IPS-NIHi7 (cell line): Measurements from ENCODE around the gene COL4A1.

Source experiments
- DNase-seq: peaks from one replicate; pipeline ENCODE4 v3.0.0; 2012; ENCODE audit warnings: mixed read lengths; ENCODE audit errors: extremely low spot score

Gene COL4A1

DNA sequence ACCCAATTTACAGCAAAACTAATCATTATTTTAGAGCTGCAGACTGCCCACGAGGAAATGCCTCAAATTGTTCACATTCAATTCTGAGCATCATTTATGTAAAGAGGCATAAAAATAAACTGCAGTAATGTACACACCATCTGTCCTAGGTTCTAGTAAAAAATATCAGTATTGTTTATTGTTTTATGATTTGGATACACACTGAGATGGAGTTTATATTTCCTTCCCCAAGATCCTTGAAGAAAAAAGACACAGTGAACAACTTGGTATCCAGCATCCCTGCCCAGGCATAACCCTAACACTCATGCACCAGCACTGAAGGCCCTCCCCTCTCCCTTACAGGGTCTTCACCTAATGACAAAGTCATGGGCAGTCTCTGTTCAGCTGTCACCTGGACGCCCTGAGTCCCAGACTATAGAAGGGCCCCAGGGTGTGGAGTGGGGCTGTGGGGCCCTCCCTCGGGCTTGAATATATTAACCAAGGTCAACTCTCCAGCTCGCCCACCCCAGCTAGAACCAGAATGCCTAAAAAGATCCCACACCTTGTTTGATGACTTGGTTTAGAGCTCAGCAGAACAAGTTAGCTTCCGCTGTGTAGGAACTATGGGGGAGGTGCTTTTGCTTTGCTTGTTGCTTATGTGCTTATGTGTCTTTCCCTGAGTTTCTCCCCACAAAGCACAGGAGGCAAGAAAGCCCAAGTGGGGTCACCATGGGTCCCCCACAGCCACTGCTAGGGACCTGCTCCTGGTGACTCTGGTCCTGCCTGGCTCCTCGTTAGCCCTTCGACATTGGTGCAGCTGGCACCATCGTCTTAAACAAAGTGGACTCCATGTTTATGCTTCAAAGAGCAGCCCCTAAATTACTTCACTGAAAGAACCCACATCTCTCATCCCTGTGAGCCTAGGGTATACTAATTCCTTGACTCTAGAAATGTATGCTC lies 111.1 kb downstream of the COL4A1 start:
- DNase-seq, result no peak

DNA sequence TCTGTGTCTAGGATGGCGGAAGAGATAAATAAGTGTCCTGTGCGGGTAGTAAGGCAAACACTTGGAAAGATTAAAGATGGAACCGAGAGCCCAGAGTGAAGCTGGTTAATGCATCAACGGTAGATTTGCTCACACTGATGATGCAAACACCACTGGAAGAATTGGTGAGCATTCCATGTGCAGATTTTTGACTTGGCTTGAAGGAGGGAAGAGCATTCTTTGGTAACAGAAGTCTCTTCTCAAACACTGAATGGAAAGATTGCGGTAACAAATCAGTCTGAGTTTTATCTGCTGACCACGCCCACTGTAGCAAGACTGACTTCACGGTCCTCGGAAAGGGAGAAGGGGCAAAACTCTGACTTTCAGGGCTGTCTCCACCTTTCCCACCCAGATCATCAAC lies 112.5 kb downstream of the COL4A1 start:
- DNase-seq, result no peak

DNA sequence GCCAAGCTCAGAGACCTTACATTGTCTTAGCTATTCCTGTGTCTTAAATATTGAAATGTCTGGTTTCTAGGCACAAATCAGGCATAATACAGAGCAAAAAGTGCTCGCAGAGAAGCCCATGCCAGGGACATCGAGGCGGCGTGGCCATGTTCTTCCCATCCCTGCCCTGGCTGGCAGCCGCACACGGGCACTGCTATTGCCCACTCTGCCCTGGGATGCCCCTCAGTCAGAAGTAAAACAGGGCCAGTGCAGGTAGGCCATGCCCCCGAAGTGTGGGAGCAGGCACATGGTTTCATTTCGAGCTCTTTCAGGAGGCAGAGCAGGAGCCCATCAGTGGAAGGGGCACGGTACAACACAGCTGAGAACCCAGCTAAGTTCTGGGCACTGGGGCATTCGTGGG lies 113.5 kb downstream of the COL4A1 start:
- no peak for DNase-seq

DNA sequence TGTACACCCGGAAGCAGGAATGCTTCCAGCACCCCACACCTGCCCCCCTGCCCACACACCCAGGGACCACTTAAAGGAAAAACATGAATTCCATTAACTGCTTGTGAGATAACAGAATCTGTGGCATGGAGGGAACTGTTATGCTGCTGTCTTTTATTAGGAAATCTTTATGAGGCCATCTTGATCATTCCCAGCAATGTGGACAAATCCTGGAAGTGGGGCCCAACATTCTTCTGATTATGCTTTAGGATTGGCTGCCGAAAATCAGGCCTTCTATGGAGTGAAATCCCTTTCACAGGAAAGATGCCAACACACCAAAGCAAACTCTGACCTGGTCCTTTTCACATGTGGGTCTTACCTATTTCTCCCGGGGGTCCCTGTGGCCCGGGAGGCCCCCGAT lies 114.5 kb downstream of the COL4A1 start:
- no peak for DNase-seq

DNA sequence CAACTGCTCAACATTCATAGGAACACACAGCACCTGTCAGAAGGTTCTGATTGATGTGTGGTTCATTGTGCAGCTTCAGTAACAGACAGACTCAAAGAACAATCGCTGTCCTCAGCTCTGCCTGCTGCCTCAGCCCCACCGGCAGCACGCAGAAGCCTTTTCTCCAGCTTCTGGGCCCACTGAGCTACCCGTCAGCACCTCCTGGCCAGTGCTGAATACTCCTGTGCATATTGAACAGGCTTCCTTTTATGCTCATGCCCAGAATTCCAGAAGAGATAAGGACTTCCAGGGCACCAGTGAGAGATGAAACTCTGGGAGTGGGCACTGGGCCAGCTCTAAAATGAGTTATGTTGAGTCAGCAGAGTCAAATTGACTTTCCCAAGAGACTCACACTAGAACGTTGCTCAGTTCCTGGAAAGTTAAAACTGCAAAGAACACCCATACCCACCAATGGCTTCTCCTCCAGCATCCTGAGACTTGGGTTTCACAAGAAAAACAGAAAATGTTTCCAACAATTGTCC lies 119.3 kb downstream of the COL4A1 start:
- no peak for DNase-seq

DNA sequence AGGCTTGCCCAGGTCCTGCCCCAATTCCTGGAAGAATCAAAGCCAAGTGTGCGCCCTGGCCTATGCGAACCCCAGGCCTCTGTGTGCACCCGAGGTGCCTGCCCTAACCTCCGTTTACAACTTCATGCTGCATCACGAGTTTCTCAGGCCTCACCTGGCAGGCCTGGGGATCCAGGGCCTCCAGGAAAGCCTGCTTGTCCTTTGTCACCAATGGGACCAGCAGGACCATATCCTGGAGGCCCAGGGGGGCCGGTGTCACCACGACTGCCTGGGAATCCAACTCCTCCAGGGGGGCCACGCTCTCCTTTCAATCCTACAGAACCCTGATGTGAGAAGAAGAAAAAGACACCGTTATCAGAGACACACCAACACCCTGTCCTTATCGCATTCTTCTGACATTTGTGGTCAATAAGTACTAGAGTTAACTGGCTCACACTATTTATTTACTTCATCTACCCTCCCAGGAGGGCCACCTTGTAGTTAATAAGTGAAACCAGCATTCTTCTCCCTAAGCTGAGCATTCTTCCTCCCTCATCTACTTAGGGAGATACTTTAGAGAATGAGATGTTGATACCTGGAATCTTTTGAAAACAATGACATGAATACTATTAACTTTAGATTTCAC lies 120.6 kb downstream of the COL4A1 start:
- DNase-seq, result no peak

DNA sequence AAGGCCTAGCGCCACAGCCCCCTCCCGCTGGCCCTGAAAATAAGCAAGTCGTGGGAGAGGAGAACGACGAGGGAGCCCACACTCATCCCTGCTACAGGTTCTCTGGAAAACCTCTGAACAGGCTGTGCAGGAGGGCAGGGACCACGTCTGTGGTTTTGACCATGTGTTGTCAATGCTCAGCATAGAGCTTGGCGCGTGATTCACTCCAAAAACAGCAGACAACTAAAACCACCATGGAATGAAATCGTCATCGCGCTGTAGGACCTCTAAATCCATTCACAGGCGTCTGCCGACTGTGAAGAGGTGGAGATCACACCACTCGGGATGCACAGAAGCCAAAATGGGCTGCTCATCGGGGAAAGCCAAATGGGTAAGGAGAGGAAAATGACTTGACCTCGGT lies 121.3 kb downstream of the COL4A1 start:
- DNase-seq, result no peak

DNA sequence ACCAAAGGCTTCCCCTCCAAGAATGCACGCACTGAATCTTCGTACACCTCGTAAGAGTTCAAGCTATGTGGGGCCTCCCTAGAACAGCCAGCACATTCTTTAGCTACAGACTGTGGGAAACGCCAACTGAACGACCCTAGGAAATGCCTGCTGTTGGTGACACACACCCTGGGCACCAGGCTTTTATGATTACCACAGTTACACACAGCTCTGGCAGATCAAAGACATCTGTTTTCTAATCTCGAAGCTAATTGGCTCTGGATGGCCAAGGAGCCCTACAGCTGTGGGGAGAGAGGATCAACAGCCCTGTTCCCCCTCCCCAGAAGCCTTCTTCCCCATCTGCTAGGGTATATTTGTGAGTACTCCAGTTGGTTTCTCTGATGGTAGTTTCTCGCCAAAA lies 123.0 kb downstream of the COL4A1 start:
- DNase-seq, result no peak

DNA sequence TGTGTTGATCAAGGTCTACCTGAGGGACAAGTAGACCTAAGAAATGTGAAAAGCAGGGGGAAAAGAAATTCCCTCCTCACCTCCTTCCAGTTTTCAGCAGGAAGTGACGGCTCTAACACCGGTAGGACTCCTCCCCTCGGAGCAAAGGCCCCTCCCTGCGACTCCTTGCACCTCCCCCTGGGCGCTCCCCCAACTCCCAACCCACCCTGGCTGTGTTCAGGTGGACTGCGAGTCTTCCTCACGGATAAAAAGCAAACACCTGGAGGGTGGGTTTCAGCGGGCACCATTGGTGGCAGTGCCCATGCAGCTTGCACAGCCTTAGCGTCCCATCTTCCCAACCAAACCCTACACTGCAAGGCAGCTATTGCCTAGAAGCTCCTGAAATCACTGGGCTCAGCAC lies 124.5 kb downstream of the COL4A1 start:
- DNase-seq, result no peak

DNA sequence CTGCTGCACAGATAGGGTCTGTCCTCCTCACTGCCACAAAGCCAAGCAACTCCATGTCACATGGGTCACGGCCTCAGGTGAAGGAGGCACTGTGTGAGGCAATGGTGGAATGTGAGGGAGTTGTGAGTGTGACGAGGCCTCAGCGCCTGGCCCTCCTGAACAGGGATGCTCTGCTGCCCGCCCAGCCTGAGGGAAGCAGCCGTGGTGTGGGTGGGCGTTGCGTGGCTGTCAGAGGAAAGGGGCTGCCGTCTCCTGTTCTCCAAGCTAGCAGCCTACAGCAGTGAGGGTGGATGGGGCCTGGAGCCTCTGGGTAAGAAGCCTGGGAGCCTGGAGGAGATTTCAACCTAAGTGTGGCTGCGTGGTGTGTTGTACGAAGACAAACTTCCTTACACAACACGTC lies 125.0 kb downstream of the COL4A1 start:
- DNase-seq, result no peak

DNA sequence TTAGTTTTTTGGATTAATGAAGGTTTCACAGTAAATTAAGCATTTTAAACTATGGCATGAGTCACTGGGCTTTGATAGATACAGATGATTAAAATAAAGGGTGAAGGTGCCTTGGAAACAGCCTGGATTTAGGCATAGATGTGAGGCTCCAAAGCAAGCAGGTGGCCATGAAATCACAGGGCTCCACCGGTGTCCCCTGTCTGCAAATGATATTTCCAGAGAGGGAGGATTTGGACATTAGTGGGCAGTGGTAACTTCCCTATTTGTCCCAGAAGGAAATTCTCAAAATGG lies 127.2 kb downstream of the COL4A1 start:
- DNase-seq, result no peak

DNA sequence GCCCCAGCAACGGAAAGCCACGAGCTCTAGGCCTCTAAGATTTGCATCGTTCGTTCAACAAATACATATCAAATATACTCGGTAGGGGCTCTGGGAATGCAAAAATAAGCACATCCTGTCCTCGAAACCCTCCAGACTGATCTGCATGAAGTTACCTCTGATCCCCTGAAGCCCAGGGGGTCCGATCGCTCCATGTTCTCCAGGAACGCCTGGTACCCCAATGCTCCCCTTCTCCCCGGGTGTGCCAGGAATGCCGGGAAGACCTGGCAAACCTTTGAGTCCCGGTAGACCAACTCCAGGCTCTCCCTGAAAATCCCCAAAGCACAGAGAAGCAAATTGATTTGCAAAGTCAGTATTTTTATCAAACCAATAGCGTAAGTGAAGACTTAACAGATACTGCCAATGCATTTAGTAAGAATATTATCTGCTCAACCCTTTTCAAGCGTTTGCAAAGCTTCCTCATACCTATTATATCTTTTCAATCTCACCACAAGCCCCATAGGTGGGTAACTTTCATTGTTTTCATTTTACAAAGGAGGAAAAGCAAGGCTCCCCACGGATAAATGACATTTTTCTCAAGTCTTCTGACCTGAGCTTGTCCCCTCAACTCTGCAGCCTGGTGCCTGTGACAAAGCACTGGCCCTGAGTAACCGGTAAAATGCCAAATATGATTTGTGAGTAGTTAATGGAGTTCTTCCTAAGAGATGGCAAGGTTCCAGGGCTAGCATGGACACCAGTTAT lies 127.7 kb downstream of the COL4A1 start:
- DNase-seq, result no peak

DNA sequence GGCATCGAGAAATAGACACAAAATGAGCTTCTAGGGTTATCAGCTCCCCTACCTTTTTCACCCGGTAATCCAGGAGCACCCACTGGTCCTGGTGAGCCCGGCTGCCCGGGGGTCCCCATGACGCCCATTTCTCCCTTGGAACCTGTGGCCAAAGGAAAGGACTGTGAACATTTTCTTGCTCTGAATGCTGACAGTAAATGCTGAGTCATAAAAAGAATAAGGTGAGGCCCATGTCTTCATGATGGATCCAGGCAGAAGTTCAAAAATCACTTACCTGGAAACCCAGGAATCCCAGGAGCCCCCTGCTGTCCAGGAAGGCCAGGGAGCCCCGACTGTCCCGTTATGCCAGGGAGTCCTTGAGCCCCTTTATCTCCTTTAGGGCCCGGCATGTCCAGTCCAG lies 129.2 kb downstream of the COL4A1 start:
- DNase-seq, result no peak

DNA sequence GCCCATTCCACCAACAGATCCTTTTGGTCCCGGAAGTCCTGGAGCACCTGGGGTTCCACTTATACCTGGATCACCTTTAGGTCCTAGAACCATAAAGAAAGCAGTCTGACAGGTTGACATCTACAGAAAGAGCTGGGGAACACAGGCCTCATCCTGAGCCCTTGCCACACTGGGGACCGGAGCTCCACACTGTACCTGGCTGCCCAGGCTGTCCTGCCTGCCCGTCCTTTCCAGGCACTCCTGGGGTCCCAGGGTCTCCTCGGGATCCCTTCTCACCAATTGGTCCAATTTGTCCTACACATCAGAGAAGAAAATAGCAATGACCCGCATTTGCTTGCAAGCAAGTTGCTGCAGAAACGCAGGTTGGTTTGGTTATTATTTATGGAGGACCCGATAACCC lies 130.5 kb downstream of the COL4A1 start:
- DNase-seq, result no peak

DNA sequence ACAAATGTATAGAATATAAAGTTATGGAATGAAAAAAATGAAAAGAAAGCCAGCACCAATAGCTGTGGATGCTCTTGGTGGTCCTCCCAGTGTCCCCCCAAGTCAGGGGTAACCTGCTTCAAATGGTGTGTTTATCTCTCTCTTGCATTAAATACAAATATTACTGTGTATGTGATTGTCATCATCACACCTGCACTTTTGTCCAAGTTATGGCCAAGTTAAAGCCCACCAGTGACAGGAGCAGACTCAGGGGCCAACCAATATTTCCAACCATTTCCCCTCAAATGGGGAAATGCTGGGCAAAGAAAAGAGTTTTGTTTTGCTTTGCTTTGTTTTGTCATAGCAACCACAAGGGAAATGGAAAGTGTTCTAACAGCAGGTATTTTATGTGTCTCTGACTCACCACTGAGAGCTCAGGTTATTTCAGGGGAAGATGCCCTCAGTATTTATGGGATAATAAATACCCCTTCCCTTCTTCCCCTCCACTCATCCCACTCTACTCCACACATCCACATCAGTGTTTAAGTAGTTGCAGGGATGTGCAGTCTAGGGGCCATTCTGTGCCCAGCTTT lies 133.6 kb downstream of the COL4A1 start:
- DNase-seq, result no peak

DNA sequence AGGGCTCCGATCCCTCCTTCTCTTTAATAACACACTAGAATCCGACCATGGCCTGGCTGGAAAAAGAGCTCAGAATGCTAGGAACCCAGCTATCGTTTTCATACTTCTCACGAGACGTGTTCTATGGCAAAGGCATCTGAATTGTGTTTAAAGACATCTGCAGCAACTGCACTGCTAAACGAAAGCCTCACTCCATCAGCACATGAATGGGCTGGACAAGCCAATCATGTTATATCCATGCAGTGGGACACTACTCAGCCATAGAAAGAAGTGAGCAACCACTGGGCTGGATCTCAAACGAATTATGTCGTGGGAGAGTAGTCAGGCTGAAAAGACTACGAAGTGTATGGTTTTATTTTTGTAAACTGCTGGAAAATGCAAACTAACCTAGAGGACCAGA lies 136.1 kb downstream of the COL4A1 start:
- DNase-seq, result no peak

DNA sequence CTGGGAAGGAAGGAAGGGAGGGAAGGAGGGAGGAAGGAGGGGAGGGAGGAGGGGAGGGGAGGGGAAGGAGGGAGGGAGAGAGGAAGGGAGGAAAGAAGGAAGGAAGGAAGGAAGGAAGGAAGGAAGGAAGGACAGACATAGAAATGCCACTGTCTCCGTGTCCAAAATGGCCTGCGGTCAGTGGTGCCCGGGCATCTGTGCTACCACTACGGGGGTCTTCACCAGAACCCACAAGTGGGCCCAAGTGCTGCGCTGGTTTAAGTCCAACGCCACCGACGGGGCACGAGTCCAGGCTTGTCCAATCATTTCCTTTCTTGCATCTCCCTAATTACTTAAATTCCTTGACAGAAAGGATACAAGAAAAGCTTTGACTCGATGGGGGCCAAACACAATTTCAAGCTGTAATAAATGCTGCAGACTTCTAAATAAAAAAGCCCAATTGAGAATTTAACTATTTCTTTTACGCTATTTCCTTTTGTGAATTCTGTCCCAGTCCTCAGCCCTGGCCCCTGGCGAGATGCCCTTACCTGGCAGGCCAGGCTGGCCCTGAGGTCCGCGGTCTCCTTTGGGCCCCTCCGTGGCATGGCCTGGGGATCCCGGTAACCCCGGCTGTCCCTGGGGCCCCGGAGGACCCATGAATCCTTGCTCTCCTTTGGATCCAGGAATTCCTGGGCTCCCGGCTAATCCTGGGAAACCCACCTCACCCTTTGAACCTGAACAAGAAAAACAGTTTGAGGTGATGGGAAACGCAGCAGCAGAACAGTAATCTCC lies 136.8 kb downstream of the COL4A1 start:
- no peak for DNase-seq

DNA sequence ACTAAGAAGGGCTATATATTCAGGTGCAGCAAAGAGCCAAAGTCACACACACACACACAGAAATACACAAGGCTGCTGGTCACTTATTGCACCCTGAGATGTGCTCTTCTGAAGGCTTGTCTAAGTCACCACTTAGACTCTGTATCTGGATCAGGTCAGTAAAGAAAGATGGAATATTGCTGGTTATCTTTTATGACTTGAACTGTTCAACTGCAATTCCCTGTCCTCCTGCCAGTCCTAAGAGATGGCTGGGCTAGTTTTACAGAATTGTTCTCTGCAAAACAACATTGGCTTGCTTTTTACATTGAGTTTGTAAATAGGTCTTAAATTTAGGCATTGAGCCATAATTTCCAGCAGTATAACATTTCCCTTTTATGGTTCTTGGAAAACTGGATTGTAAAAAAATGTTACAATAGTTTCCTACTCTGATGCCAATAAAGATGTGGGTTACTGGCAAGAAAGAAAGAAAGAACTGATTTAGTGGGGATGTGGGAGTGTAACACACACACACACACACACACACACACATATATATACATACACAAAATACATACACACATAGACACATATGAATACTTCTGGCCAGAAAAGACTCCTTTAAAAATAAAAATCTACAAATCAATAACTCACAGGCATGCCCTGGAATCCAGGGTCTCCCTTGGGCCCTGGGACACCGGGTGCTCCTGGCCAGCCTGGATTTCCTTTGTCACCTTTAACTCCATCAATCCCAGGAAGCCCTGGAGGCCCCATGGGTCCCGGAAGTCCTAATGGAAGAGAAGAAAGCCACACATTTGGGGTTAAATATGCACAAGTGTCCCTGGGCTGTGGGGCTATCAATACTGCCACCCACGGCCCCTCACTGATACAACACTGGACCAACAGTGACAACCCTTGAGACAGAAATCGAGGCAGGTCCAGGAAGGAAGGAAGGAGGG lies 137.7 kb downstream of the COL4A1 start:
- no peak for DNase-seq

DNA sequence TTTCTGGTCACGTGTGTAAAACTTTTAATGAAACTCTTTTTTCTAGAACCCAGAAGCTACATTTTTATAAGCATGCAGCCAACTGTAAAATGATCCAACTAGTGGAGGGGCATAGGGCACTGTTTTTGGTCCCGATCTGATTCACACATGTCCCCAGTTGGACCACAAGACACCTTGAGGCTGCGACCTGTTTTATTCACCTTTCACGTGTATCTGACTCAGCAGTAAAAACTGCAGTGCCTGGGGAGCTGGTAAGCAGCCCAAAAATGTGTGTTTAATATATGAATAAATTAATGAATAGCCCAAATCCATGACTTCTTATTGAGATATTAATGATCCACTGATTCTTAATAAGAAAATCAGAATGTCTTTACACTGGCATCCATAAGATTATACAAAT lies 140.4 kb downstream of the COL4A1 start:
- DNase-seq, result no peak

DNA sequence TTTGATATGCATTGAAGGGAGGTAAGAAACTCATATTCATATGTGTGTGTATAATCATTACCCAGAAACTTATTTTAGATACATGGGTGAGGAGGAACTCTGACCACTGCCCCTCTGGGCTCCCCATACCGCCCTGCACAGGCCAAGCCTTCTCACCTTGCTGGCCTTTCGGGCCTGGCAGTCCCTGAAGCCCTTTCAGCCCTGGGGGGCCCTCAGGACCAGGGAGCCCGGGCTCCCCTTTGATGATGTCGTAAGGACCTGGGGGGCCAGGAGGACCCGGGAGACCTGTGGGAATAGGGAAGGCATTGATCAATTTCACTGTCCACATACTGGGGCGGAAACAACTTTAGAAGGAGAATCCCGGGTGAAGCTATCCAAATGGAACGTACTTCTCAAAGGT lies 142.3 kb downstream of the COL4A1 start:
- DNase-seq, result no peak
